ENCODE measurements around the gene ZBTB42.

Gene ZBTB42

GRCh38 chr14:104794993-104795780 lies 5.7 kb upstream of the ZBTB42 start, which contains the start of gene AKT1:
AKT1 (minus strand) TSS chr14:104795748; CDS start chr14:104792643, 3,105 bp downstream.
- peaks cover 64% of the 10 kb centered on the region for H3K4me1 Mint-ChIP-seq
- H3K9me3 Mint-ChIP-seq = no peaks in the 10 kb centered on the region
- peak; percentile 48 for DNase-seq
- H3K27ac Mint-ChIP-seq = peak within 1 kb of the TSS; percentile 22
- no peak for TF ChIP-seq CTCF (IDR thresholded peaks at IDR 0.05)
- H3K4me3 Mint-ChIP-seq = peak within 1 kb of the TSS; percentile 90
- H3K27me3 Mint-ChIP-seq (ENCODE audit: low read depth, poor library complexity) = peaks cover 16% of the 10 kb centered on the region
- no peaks in the 10 kb centered on the region for H3K36me3 Mint-ChIP-seq (ENCODE audit: low read depth)

GRCh38 chr14:104795781-104796686 lies 4.9 kb upstream of the ZBTB42 start:
- no peak for TF ChIP-seq CTCF (IDR thresholded peaks at IDR 0.05)
- Mint-ChIP-seq H3K27ac (no peak overlapping the region), H3K27me3 (ENCODE audit: low read depth, poor library complexity) (peaks cover 16% of the 10 kb centered on the region), H3K36me3 (ENCODE audit: low read depth) (no peaks in the 10 kb centered on the region), H3K4me3 (peak overlapping the region; percentile 76), H3K4me1 (peaks cover 64% of the 10 kb centered on the region), H3K9me3 (no peaks in the 10 kb centered on the region)
- peak; percentile 74 for DNase-seq

GRCh38 chr14:104796687-104797081 lies 4.2 kb upstream of the ZBTB42 start:
- H3K4me1 Mint-ChIP-seq = peaks cover 66% of the 10 kb centered on the region
- H3K36me3 Mint-ChIP-seq (ENCODE audit: low read depth) = no peaks in the 10 kb centered on the region
- no peak overlapping the region for H3K27ac Mint-ChIP-seq
- no peak for DNase-seq
- H3K27me3 Mint-ChIP-seq (ENCODE audit: low read depth, poor library complexity) = peaks cover 22% of the 10 kb centered on the region
- H3K9me3 Mint-ChIP-seq = no peaks in the 10 kb centered on the region
- peak overlapping the region; percentile 76 for H3K4me3 Mint-ChIP-seq
- no peak for TF ChIP-seq CTCF (IDR thresholded peaks at IDR 0.05)

GRCh38 chr14:104797115-104798044 lies 3.5 kb upstream of the ZBTB42 start:
- Mint-ChIP-seq H3K27ac (no peak overlapping the region), H3K4me1 (peaks cover 67% of the 10 kb centered on the region), H3K9me3 (no peaks in the 10 kb centered on the region), H3K27me3 (ENCODE audit: low read depth, poor library complexity) (peaks cover 29% of the 10 kb centered on the region), H3K4me3 (peak overlapping the region; percentile 42), H3K36me3 (ENCODE audit: low read depth) (no peaks in the 10 kb centered on the region)
- peak; percentile 65 for DNase-seq
- TF ChIP-seq CTCF (IDR thresholded peaks at IDR 0.05) = no peak
